RWPE1 (cell line): Measurements from ENCODE around the gene ACAP3.

Experiments
- CTCF ChIA-PET: fragments of 350-600 bp; sonication (Branson Sonifier 250); formaldehyde crosslinking; extraction: SDS; loops from one replicate; lab custom pipeline; 2021; lab: Yijun Ruan, JAX
- POLR2A ChIA-PET: fragments of 400-600 bp; formaldehyde crosslinking; extraction: SDS; loops from one replicate; lab custom pipeline; 2020; ENCODE audit warnings: antibody characterized with exemption; ENCODE audit not compliant: low non-redundant PET; lab: Yijun Ruan, JAX
- DNase-seq: peaks from one replicate; pipeline ENCODE4 v3.0.0; 2012; ENCODE audit warnings: low spot score
- H3K27ac ChIP-seq: fragments of 450-650 bp; 2 replicates; pipeline ENCODE4 v1.5.1; 2017
- CTCF ChIP-seq: fragments of 450-650 bp; conservative IDR thresholded peaks from 2 replicates; pipeline ENCODE4 v1.5.1; 2017; ENCODE audit warnings: low read depth, mild to moderate bottlenecking

The ACAP3 gene

GRCh38 chr1:1331068-1331965, 23.6 kb upstream of the ACAP3 start, which contains the start of gene TAS1R3:
TSS of gene TAS1R3 (plus strand) at chr1:1331280. CDS start at chr1:1331346, 66 bp downstream.
- peak within 1 kb of the TSS; percentile 89 for H3K27ac ChIP-seq
- no peak for TF ChIP-seq CTCF
- ChIA-PET CTCF (interaction anchor here (0.6 to 0.7 kb wide), 2 partner anchors 67 to 166 kb away, joined by 3 to 6 read pairs; no protein-coding TSS in a partner anchor), POLR2A (no interaction called here)
- no peak for DNase-seq

- ChIA-PET POLR2A (no interaction called here), CTCF (interaction anchor here (0.6 to 0.7 kb wide), 3 partner anchors 18 to 167 kb away, joined by 3 to 6 read pairs (median 3); no protein-coding TSS in a partner anchor)
- no peak for DNase-seq
- peak overlapping the region; percentile 89 for H3K27ac ChIP-seq
- TF ChIP-seq CTCF = no peak
Measured at GRCh38 chr1:1330366-1331067, 22.8 kb upstream of the ACAP3 start.

- DNase-seq = no peak
- H3K27ac ChIP-seq = peak overlapping the region; percentile 89
- no peak for TF ChIP-seq CTCF
- POLR2A ChIA-PET = no interaction called here
- CTCF ChIA-PET = no interaction called here
Measured at GRCh38 chr1:1329304-1330210, 21.8 kb upstream of the ACAP3 start.

GRCh38 chr1:1328254-1328653, 20.5 kb upstream of the ACAP3 start:
- DNase-seq = no peak
- POLR2A ChIA-PET = no interaction called here

GRCh38 chr1:1327291-1327690, 19.6 kb upstream of the ACAP3 start:
- DNase-seq = no peak
- peak overlapping the region; percentile 89 for H3K27ac ChIP-seq
- ChIA-PET POLR2A (no interaction called here), CTCF (interaction anchor here (1.5 kb wide), 1 partner anchor 17 kb away, joined by 3 read pairs; no protein-coding TSS in a partner anchor)
- no peak for TF ChIP-seq CTCF

More at GRCh38 chr1:1328254-1328653, 20.5 kb upstream of the ACAP3 start:
- CTCF ChIA-PET = no interaction called here
- TF ChIP-seq CTCF = no peak
- peak overlapping the region; percentile 89 for H3K27ac ChIP-seq
